Measurements from ENCODE around the gene TRIO. TPM values are rescaled to one million over a fixed set of nuclear protein-coding genes. Genes with fewer than 3 reads are reported as not detected.

TRIO gene
- total and polyA plus RNA-seq, 2 donors (not counting 1 experiment from before 2014, with no cell fraction given), result 134 to 281 TPM

- H3K27ac ChIP-seq (ENCODE audit: insufficient read depth, low read length), result no peak overlapping the region
- TF ChIP-seq CTCF (conservative IDR thresholded peaks at IDR 0.05 in 1 of 2, IDR thresholded peaks at IDR 0.05 in 1 of 2; ENCODE audit: low read depth in 1 of 2, low read length in 2 of 2) (no peak), EZH2 (IDR thresholded peaks at IDR 0.05; ENCODE audit: low read length, missing control alignments) (no peak)
- no peak overlapping the region for H3K9ac ChIP-seq (ENCODE audit: insufficient read depth, low read length)
- H3K4me3 ChIP-seq (replicated peaks in 1 of 4; ENCODE audit: control extremely low read depth in 1 of 4, insufficient read depth in 1 of 4, low read depth in 3 of 4, low read length in 4 of 4), result no peak overlapping the region
- no peaks in the 10 kb centered on the region for H3K27me3 ChIP-seq (ENCODE audit: control insufficient read depth, insufficient read depth, low read length)
- H3K36me3 ChIP-seq (ENCODE audit: control insufficient read depth, insufficient read depth, low read length), result no peaks in the 10 kb centered on the region
- no peak for DNase-seq (ENCODE audit: low read depth in 2 of 2)
- no peaks in the 10 kb centered on the region for H4K20me1 ChIP-seq (ENCODE audit: control insufficient read depth, extremely low read depth, insufficient read depth, low read length)
- H3K4me1 ChIP-seq (ENCODE audit: control insufficient read depth, extremely low read depth, insufficient read depth, low read length), result no peaks in the 10 kb centered on the region
- H3K79me2 ChIP-seq (ENCODE audit: control insufficient read depth, insufficient read depth, low read length), result no peaks in the 10 kb centered on the region
- no peak overlapping the region for H2AFZ ChIP-seq (ENCODE audit: low read length)
- no peaks in the 10 kb centered on the region for H3K9me3 ChIP-seq (ENCODE audit: control insufficient read depth, insufficient read depth, low read depth, low read length)
- no peak overlapping the region for H3K4me2 ChIP-seq (ENCODE audit: extremely low read depth, insufficient read depth, low read length)
These were observed 389.0 kb downstream of the TRIO start for GRCh38 chr5:14532180-14532579.

DNA sequence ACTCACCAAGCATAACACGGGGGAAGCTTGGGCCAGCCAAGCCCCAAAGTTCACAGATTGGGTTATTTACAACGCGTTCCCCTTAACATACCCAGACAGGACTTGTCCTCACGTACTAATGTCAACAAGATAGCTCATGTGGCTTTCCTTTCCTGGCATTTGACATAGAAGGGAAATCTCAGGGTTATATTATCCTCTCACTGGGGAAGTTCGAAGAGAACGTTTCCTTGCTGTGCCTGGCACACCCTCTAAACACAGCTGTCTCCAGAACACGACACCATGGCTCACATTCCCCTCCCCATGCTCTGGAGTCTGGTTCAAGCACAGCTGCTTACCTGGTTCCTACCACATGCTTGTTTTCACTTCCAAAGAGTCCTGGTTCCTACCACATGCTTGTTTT is 391.6 kb downstream of the TRIO start:
- Histone ChIP-seq H3K79me2 (ENCODE audit: control insufficient read depth, insufficient read depth, low read length) (no peaks in the 10 kb centered on the region), H3K36me3 (ENCODE audit: control insufficient read depth, insufficient read depth, low read length) (no peaks in the 10 kb centered on the region), H4K20me1 (ENCODE audit: control insufficient read depth, extremely low read depth, insufficient read depth, low read length) (no peaks in the 10 kb centered on the region), H3K27ac (ENCODE audit: insufficient read depth, low read length) (no peak overlapping the region), H3K9me3 (ENCODE audit: control insufficient read depth, insufficient read depth, low read depth, low read length) (no peaks in the 10 kb centered on the region), H3K27me3 (ENCODE audit: control insufficient read depth, insufficient read depth, low read length) (no peaks in the 10 kb centered on the region), H3K4me2 (ENCODE audit: extremely low read depth, insufficient read depth, low read length) (no peak overlapping the region), H2AFZ (ENCODE audit: low read length) (no peak overlapping the region), H3K9ac (ENCODE audit: insufficient read depth, low read length) (no peak overlapping the region), H3K4me1 (ENCODE audit: control insufficient read depth, extremely low read depth, insufficient read depth, low read length) (no peaks in the 10 kb centered on the region), H3K4me3 (replicated peaks in 1 of 4; ENCODE audit: control extremely low read depth in 1 of 4, insufficient read depth in 1 of 4, low read depth in 3 of 4, low read length in 4 of 4) (no peak overlapping the region)
- DNase-seq (ENCODE audit: low read depth in 2 of 2), result no peak
- TF ChIP-seq EZH2 (IDR thresholded peaks at IDR 0.05; ENCODE audit: low read length, missing control alignments) (no peak), CTCF (conservative IDR thresholded peaks at IDR 0.05 in 1 of 2, IDR thresholded peaks at IDR 0.05 in 1 of 2; ENCODE audit: low read depth in 1 of 2, low read length in 2 of 2) (no peak)

GRCh38 chr5:14545308-14545707 is 402.2 kb downstream of the TRIO start:
- TF ChIP-seq EZH2 (IDR thresholded peaks at IDR 0.05; ENCODE audit: low read length, missing control alignments) (no peak), CTCF (conservative IDR thresholded peaks at IDR 0.05 in 1 of 2, IDR thresholded peaks at IDR 0.05 in 1 of 2; ENCODE audit: low read depth in 1 of 2, low read length in 2 of 2) (no peak)
- Histone ChIP-seq H2AFZ (ENCODE audit: low read length) (no peak overlapping the region), H3K4me2 (ENCODE audit: extremely low read depth, insufficient read depth, low read length) (no peak overlapping the region), H4K20me1 (ENCODE audit: control insufficient read depth, extremely low read depth, insufficient read depth, low read length) (no peaks in the 10 kb centered on the region), H3K9ac (ENCODE audit: insufficient read depth, low read length) (no peak overlapping the region), H3K79me2 (ENCODE audit: control insufficient read depth, insufficient read depth, low read length) (no peaks in the 10 kb centered on the region), H3K36me3 (ENCODE audit: control insufficient read depth, insufficient read depth, low read length) (no peaks in the 10 kb centered on the region), H3K9me3 (ENCODE audit: control insufficient read depth, insufficient read depth, low read depth, low read length) (no peaks in the 10 kb centered on the region), H3K4me1 (ENCODE audit: control insufficient read depth, extremely low read depth, insufficient read depth, low read length) (no peaks in the 10 kb centered on the region), H3K4me3 (replicated peaks in 1 of 4; ENCODE audit: control extremely low read depth in 1 of 4, insufficient read depth in 1 of 4, low read depth in 3 of 4, low read length in 4 of 4) (no peak overlapping the region), H3K27me3 (ENCODE audit: control insufficient read depth, insufficient read depth, low read length) (peaks cover 7% of the 10 kb centered on the region), H3K27ac (ENCODE audit: insufficient read depth, low read length) (no peak overlapping the region)
- no peak for DNase-seq (ENCODE audit: low read depth in 2 of 2)
